G401 (cell line): ENCODE measurements around the gene ETV6. TPM values are rescaled to one million over a fixed set of nuclear protein-coding genes. Genes with fewer than 3 reads are reported as not detected.

Experiments used
- DNase-seq: peaks from one replicate; pipeline ENCODE4 v3.0.0-alpha.2; 2015; ENCODE audit warnings: low spot score
- in situ Hi-C: cut with HindIII; loops from 2 replicates; pipeline ENCODE4 v1.10.0; 2016; ENCODE audit warnings: low sequenced_read_pairs, mixed read lengths
- total RNA-seq: library from RNA; depleted of rRNA; stranded (reverse); fragments of >200 nt; shearing (Covaris generic); gene quantifications from 2 replicates; pipeline ENCODE4 v1.2.3, GENCODE V29; 2014

Gene ETV6
- total RNA-seq, 1 experiment from 2014 or later, result 1.3 TPM

DNA sequence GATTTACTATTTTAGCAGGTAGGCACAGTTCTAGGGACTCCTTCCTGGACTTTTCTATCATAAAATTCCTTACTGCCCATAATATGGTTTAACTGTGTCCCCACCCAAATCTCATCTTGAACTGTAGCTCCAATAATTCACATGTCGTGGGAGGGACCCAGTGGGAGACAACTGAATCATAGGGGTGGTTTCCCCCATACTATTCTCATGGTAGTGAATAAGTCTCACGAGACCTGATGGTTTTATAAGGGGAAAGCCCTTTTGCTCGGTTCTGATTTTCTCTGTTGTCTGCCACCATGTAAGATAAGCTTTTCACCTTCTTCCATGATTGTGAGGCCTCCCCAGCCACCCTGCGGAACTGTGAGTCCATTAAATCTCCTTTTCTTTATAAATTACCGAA, 10.0 kb upstream of the ETV6 start:
- in situ Hi-C loops, result no loop called here
- no peak for DNase-seq

GRCh38 chr12:11641522-11641921, 8.0 kb upstream of the ETV6 start:
- DNase-seq, result no peak
- in situ Hi-C loops, result no loop called here

GRCh38 chr12:11642785-11643184, 6.7 kb upstream of the ETV6 start:
- in situ Hi-C loops, result no loop called here
- no peak for DNase-seq

DNA sequence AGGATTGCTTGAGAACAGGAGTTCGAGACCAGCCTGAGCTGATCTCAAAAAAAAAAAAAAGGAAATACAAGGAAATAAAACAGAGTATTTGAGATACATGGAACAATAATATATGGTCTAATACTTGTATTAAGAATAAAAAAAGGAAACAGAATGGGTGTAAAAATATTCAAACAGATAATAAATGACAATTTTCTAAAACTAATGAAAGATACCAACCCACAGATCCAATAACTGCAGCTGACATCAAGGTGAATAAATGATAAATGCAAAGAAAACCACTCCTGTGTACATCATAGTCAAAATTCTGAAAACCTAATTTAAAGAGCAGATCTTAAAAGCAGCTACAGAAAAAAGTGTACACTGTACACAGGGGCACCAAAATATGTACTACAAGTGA, 4.1 kb upstream of the ETV6 start:
- no peak for DNase-seq
- in situ Hi-C loops, result no loop called here

- in situ Hi-C loops, result no loop called here
Observed at GRCh38 chr12:11648514-11649412, 711 bp upstream of the ETV6 start.

DNA sequence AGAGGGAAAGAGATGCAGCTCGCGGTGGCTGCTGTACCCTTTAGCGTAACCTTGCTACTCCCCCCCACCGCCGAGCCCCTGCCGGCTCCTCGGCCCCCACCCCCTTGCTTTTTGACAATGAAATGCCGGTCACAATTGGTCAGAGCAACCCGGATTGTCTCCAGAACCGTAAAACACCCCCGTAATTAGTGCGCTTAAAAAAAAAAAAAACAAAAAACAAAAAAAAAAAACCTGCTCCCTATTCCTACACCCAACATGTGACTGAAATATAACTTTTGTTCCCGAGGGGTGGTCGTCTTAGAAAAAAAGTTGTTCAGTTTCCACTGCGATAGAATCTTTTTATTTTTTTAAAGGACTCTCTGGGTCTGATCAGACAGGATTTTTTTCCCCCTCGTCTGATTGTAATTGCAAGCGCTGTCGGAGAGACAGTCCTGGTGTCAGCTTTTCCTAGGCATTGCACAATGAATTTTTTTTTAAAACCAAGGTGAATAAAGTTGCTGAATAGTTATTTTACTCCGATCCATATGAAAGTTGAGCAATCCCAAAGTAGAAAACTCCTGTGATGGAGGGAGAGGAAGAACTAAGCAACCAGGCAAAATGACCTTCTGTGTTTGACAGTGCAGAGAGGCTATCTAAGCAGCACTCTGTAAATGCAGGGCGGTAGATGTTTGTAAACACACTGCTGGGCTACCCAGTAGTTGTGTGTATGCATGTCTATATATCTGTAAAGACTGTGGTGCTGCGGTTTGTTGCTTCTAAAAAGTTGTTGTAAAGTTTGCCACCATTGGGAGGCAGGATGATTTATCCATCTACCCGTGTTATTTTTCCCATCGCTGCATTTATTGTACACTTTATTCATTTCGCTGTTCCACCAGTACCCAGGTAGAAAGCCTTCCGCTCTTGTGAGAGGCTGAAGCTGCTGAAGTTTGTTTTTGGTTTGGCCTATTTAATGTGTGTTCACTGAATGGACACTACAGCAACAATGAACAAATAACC, 1.1 kb downstream of the ETV6 start:
- DNase-seq, result peak; percentile 21
- in situ Hi-C loops, result no loop called here

More at GRCh38 chr12:11648514-11649412, 711 bp upstream of the ETV6 start:
- peak; percentile 68 for DNase-seq

- no peak for DNase-seq
- in situ Hi-C loops, result no loop called here
Observed at GRCh38 chr12:11651381-11651780, 1.9 kb downstream of the ETV6 start.

DNA sequence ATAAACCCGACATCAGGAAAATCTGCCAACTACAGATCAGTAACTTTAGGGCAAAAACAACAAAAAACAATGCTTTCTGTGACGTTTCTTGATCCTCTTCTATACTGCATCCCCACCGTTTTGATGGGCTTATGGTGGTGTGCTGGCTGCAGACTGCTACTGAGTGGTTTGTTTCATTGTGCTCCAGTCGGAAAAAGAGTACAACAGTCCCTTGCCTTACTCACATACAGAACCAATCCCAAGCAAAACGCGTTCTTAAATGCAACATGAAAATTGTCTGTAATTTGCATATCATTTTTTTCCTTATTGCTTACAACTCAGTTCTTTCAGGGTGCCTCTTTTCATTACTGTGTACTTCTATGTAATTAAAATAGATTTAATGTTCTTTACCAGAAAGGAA, 2.3 kb downstream of the ETV6 start:
- DNase-seq, result no peak
- in situ Hi-C loops, result no loop called here

DNA sequence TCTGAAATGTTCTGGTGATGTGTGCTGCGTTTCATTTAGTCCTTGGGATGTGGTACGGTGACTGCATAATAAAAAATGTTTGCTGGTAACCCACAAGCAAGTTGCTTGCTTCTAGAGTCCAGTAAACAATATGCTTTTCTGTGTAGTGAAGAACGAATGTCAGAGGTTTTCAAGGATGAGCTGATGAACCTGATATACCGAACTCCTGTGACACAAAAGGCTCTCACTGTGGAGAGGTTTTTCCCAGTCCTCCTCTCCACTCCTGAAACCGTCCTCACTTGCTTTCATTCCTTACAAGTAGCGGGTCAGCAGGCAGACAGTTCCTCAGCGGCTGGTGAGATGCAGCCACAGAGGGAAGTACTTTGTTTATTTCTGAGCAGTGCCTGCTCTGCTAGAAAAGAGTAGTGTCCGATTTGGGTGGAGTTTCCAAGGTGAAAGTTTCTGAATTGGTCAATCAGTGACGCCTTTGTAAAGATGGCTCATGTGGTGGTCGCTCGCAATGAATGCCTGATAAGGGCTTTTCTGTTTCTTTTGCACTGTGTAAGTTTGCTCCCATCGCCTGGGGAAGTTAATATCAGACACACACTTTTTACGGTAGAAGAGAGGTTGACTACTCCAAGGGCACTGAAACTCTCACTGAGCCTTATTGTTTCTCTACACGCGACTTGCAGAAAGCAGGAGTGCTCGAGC, 3.0 kb downstream of the ETV6 start:
- in situ Hi-C loops, result no loop called here
- no peak for DNase-seq

DNA sequence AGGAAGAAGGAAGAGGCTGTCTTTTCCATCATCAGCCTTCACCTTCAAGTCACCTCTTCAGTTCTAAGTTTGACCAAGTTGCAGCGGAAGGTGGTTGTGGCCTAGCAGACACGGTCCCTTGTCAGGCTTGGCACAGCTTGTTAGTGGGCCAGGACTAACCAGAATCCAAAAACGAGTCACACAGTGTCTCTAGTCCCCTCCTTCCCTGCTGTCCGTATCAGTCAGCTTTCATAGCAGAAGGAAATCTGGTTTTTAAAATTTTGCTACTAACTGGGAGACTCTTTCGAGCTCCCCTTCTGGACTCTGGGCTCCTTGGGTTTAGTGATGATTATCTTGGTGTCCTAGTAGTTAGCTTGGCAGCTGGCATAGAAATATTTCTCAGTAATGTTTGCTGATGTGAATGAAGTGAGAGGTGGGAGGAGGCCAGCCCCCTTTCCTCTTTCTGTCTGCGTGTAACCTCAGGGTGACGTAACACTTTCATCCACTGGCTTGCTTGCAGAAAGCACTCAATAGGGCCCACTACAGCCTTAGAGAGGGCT, 3.8 kb downstream of the ETV6 start:
- in situ Hi-C loops, result no loop called here
- DNase-seq, result no peak

GRCh38 chr12:11654338-11654737, 4.9 kb downstream of the ETV6 start:
- in situ Hi-C loops, result no loop called here

GRCh38 chr12:11654802-11655201, 5.3 kb downstream of the ETV6 start:
- in situ Hi-C loops, result no loop called here
- DNase-seq, result no peak

More at GRCh38 chr12:11654338-11654737, 4.9 kb downstream of the ETV6 start:
- no peak for DNase-seq

DNA sequence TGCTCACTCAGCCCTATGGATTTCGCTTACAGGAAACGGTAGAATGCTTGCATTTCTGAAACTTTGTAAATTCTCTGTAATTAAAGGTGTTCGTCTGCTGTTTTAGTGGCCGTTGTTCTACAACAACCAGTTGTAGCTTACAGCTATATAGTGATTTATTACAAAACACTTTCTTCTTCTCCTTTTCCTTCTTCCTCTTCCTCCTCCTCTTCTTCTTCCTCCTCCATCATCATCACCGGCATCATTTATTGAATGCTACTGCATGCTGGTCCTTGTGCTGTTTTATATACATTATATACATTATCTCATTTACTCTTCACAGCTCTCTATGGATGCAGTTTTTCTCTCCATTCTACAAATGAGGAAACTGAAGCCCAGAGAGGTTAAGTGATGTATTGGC, 6.4 kb downstream of the ETV6 start:
- no peak for DNase-seq
- in situ Hi-C loops, result no loop called here

- DNase-seq, result no peak
- in situ Hi-C loops, result no loop called here
Observed at GRCh38 chr12:11656550-11656949, 7.1 kb downstream of the ETV6 start.

- in situ Hi-C loops, result no loop called here
- no peak for DNase-seq
Observed at GRCh38 chr12:11657511-11657910, 8.0 kb downstream of the ETV6 start.

- DNase-seq, result no peak
- in situ Hi-C loops, result no loop called here
Observed at GRCh38 chr12:11658791-11659190, 9.3 kb downstream of the ETV6 start.

- in situ Hi-C loops, result no loop called here
- DNase-seq, result no peak
Observed at GRCh38 chr12:11660624-11661023, 11.2 kb downstream of the ETV6 start.

DNA sequence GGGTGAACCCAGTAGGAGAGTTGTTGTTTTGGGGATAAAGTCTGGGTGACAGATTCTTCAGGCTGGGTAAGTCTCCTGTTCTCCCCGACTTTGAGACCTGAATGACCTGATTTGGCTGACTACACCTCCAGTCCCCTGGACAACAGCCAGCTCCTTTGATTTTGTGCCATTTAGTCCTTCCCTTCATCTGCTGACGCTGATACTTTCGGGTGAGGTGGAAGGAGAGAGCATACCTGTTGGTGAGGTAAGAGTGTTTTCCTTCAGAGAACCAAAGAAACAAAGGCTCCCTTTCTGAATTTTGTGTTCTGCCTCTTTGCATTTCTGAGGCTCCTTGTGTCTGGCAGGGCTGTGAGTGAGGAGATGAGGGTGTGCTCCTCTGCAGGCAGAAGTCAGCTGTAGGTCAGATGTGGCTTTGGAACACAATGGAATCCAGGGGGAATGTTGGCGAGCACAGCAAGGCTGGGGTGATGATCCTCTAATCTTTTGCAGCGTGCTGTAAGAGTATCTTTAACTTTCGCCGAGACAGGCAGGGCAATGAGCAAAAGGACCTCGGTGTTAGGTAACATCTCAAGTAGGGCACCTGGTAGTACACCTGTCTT, 12.1 kb downstream of the ETV6 start:
- in situ Hi-C loops, result no loop called here

DNA sequence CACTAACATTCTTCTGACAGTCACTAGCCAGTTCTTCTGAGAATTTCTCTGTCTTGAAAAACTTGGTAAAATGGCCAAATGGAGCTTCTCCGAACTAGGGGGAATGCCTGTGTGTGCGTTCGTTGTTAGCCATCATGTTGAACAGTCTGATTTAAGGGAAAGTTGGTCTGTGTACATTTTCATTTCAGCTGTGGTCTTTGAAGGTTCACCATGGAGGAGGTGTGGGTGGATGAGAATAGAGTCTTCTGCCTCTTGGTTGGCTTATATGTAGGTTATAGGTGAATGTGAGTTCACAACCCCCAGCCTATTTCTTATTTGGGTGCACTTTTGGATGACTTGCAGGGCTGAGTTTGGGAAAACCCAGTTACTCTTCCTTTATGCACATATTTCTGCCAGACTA, 12.9 kb downstream of the ETV6 start:
- in situ Hi-C loops, result no loop called here
- DNase-seq, result no peak

More for the DNA sequence above, 12.1 kb downstream of the ETV6 start:
- DNase-seq, result no peak
